Regular cardiac myocyte (primary cell): ENCODE results near the gene APOBEC2. TPM values are rescaled to one million over a fixed set of nuclear protein-coding genes. Genes with fewer than 3 reads are reported as not detected.

Source experiments
- total RNA-seq: library from RNA; depleted of rRNA; stranded (reverse); fragments of >200 nt; gene quantifications from 2 replicates; pipeline ENCODE4 v1.2.3, GENCODE V29; 2014

Gene APOBEC2
- total RNA-seq = not detected in 2 replicates

DNA sequence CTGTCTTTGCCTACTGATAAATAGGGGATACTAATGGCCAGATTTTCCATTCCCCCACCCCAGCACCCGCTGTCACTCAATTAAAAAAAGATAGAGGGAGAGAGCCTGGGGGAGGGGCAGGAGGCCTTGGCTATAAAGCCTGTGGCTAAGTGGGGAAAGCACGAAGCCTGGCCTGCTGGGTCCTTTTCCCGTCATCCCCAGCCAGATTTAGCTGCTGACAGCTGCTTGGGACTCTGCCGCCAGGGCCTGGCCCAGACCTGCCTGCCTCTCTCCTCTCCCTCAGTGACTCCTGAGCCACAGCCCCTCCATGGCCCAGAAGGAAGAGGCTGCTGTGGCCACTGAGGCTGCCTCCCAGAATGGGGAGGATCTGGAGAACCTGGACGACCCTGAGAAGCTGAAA lies at the start of gene APOBEC2:
Gene APOBEC2 (plus strand): TSS at position 162 of the 400 bp plus-strand sequence. CDS start 146 bp downstream, at position 308.

DNA sequence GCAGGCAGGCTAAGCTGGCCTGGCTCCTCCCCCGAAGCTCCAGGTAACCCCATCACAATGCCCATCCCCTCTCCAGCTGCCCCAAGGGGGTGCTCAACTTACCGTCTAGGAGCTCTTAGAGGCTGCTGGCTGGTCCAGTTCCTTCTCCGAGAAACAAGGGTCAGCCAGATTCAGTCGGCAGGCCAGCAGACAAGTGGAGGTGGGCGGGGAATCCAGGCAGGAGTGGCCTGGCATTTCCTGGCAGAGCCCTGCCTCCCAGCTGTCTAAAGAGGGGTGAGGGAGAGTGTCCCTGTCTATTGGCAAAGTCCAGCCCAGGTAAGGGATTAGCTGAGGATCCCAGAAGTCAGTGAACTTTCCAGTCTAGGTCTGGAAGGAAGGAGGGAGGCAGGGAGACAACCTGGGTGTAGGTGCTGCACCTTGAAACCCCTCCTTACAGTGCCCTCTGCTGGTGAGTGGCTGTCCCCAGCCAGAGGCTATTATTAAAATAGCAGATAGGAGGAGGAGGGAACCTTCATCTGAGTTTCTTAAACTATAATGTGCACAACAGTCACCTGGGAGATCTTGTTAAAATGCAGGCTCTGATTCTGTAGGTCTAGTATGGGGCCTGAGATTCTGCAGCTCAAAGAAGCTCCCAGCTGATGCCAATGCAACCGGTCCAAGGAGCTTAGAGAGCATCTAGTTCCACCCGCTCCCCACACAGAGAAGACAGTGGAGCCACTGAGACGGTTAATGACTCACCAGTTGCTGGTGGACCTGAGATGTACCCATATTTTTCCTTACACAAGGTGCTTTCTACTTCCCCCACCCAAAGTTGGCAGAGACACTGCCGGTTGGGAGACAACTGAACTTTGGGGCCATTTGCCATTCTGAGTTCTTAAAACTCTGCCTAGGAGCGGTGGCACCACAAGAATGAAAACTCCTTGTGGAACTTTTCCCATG lies 13.7 kb upstream of the APOBEC2 start, which contains the start of gene UNC5CL:
Gene UNC5CL (minus strand): TSS at position 162 of the 939 bp plus-strand sequence. CDS start 4,147 bp downstream, outside the sequence.

DNA sequence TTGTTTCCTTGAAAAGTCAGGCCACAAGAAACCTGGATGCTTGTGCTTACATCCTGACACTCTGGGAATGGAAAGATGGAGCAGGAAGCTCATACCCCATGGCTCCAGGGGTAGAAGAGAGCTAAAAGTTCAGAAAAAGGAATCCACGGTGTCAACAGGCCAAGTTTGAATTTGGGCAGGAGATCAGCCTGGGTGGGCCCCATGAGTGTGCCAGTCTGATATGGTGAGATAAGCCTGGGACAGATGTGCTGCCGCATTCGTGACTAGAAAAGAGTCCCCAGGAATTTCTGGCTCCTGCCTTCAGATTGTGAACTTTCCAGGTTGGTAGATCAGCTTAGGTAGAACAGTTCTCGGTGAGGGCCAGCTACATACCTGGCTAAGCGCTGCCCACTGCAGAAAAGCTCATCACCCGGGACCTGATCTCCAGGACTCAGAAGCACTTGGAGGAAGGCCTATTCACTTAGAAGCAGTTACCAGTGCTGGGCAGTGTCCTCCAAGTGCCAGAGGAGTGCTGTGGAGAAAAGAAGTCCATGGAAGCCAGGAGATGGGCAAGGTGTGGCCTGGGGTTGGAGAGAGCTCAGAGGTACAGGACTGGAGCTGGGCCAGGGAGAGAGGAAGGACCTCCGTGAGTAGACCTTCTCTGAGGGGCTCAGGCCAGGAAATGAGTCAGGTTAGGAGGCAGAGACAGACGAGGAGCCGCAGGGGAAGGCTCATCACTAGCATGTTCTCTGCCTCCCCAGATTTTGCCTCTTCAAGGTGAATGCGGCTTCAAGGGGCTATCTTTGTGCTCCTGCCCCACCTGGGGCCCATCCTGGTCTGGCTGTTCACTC lies 10.6 kb upstream of the APOBEC2 start, which contains the start of gene TSPO2:
Gene TSPO2 (plus strand): TSS at position 242 of the 830 bp plus-strand sequence. CDS start 519 bp downstream, at position 761.

DNA sequence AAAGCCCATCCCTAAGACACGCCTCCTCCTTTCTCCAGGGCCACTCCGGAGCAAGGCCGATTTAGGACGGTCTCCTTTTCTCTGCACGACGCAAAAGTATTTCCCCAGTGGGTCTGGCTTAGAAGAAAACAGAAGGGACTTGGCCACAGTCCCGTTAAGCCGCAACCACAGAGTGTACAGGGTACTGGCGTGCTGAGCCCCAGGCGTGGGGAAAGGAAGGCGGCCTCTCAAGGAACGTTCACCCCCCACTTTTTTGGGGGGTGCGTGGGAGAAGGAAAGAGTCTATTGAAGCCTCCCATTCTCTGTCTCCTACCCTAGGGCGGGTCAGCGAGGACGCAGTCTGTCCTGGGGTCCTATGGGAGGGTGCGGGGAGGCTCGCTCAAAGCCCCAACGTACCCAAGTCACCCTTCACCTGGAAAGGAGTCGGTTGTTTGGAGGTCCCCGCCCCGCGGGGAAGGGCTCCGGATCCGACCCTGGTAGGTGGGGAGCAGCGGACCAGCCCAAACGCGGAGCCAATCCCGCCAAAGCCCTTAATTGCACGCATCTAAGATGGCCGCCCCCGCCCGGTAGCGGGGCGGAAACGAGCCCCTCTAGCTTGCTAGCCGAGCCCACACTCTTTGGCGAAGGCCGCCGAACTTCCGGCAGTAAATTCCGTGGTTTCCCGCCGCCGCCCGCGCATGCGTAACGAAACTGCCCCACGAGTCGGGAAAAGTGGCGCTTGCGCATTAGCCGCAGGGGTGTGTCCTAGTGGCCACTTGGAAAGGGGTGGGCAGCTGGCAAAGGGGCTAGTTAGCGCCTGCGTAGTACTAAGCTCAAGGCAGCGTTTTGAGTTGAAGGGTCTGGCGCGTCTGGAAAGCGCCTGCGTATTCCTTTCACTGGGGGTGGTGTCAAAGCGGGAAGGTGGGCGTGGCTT lies 19.2 kb downstream of the APOBEC2 start, which contains the start of gene OARD1:
Gene OARD1 (minus strand): TSS at position 434 of the 913 bp plus-strand sequence. CDS start 722 bp downstream, outside the sequence.

DNA sequence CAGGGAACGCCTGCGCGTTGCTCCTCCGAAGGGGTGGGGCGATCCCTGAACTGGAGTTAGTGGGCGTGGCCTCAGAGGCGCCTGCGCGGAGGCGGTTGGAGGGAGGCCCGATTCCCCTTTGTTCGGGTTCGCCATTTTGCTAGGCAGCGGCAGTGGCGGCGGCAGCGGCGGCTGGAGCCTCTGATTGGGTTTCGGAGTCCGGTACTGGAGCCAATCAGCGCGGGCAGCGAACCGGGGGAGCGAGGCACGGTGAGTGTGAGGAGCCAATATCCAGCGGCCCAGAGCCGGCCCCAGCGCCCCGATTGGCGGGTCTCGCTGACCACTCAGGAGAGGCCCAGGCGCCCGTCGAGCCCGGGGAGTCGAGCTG lies 19.8 kb downstream of the APOBEC2 start, which contains the start of gene NFYA:
Gene NFYA (plus strand): TSS at position 139 of the 367 bp plus-strand sequence. CDS start 6,116 bp downstream, outside the sequence.

Other genes with a start within 250 kb of the APOBEC2 start
- gene UNC5CL, start 14.0 kb upstream of the APOBEC2 start, total RNA-seq = under 0.01 TPM in 1 of 2 replicates, not detected in the other
- gene TSPO2, start 10.7 kb upstream of the APOBEC2 start, total RNA-seq = not detected in 2 replicates
- gene OARD1, start 19.2 kb downstream of the APOBEC2 start, total RNA-seq = 8.2 and 13.0 TPM in 2 replicates
- 9.3 and 22.6 TPM in 2 replicates for gene NFYA, start 19.8 kb downstream of the APOBEC2 start, total RNA-seq
- not detected in 2 replicates for gene TREML1, start 101.1 kb downstream of the APOBEC2 start, total RNA-seq
- not detected in 2 replicates for gene TREM2, start 109.9 kb downstream of the APOBEC2 start, total RNA-seq
- under 0.01 TPM in 1 of 2 replicates, not detected in the other for gene TREML2, start 147.9 kb downstream of the APOBEC2 start, total RNA-seq
- not detected in 2 replicates for gene TREML4, start 175.1 kb downstream of the APOBEC2 start, total RNA-seq
- gene TREM1, start 233.5 kb downstream of the APOBEC2 start, total RNA-seq = 0.19 and 21.7 TPM in 2 replicates